Right renal pelvis (tissue), 4 donors: ENCODE data around the gene DCAF17. TPM values are rescaled to one million over a fixed set of nuclear protein-coding genes. Genes with fewer than 3 reads are reported as not detected.

Experiments used
- DNase-seq, 4 donors: peaks; one replicate each; pipeline ENCODE4 v3.0.0-alpha.2; 2013; ENCODE audit warnings: low read depth in 4 of 4, low spot score in 3 of 4, missing footprints in 1 of 4
- polyA plus RNA-seq, 4 donors: library from polyadenylated mRNA; unstranded; fragments of 120-200 nt; gene quantifications; one replicate each; pipeline ENCODE4 v1.2.1, GENCODE V29; 2013; ENCODE audit not compliant: insufficient read length in 4 of 4

DCAF17 gene, protein sequence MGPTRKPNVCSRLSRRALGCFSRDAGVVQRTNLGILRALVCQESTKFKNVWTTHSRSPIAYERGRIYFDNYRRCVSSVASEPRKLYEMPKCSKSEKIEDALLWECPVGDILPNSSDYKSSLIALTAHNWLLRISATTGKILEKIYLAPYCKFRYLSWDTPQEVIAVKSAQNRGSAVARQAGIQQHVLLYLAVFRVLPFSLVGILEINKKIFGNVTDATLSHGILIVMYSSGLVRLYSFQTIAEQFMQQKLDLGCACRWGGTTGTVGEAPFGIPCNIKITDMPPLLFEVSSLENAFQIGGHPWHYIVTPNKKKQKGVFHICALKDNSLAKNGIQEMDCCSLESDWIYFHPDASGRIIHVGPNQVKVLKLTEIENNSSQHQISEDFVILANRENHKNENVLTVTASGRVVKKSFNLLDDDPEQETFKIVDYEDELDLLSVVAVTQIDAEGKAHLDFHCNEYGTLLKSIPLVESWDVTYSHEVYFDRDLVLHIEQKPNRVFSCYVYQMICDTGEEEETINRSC
- 10 to 100 TPM; 21.6 to 30.4 (median 28.4) TPM for polyA plus RNA-seq

- DNase-seq = peak; percentile 87 to 93 (median 90)
These were observed at the start of gene DCAF17 for GRCh38 chr2:171434013-171434989. Gene DCAF17, plus strand, starts transcription at chr2:171434226. Its CDS starts 352 bp downstream, at chr2:171434578.

GRCh38 chr2:171386627-171387026 lies 47.4 kb upstream of the DCAF17 start:
- no peak for DNase-seq

DNA sequence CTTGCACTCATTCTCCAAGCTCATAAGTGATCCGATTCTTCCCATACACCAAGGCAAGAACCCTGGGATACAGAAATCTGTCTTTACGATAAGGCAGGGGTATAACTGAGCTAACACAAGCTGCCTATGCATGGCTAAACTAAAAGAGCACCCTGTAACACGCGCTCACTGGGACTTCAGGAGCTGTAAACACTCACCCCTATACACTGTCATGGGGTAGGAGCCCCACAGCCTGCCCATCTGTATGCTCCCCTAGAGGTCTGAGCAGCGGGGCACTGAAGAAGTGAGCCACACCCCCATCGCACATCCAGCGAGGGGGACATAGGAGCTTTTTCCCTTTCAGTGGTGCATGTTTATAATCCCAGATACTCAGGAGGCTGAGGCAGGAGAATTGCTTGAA lies 47.0 kb upstream of the DCAF17 start:
- no peak for DNase-seq

- no peak for DNase-seq
These were observed 44.7 kb upstream of the DCAF17 start for GRCh38 chr2:171389325-171389724.

DNA sequence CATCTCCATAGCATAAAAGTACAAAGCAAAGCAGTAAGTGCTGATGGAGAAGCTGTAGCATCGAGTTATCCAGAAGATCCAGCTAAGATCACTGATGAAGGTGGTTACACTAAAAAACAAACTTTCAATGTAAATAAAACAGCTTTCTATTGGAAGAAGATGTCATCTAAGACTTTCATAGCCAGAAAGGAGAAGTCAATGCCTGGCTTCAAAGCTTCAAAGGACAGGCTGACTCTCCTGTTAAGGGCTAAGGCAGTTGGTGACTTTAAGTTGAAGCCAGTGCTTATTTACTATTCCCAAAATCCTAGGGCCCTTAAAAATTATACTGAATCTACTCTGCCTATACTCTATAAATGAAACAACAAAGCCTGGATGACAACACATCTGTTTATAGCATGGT lies 44.2 kb upstream of the DCAF17 start:
- DNase-seq = no peak

DNA sequence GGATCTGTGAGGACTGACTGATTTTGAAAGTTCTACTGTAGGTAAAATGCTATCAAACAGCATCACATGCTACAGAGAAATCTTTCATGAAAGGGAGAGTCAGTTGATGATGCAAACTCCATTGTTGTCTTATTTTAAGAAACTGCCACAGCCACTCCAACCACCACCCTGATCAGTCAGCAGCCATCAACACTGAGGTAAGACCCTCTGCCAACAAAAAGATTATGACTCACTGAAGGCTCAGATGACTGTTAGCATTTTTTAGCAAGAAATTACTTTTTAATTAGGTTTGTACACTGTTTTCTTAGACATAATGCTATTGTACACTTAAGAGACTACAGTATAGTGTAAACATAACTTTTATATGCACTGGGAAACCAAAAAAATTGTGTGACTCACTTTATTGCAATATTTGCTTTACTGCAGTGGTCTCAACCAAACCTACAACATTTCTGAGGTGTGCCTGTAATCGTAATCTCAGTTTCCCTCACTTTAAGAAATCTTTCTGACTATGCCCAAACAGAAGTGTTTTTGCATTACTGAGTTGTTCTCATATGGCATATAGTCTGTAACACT lies 43.0 kb upstream of the DCAF17 start:
- no peak for DNase-seq

GRCh38 chr2:171391532-171391931 lies 42.5 kb upstream of the DCAF17 start:
- no peak for DNase-seq

- no peak for DNase-seq
These were observed 40.5 kb upstream of the DCAF17 start for GRCh38 chr2:171393487-171393886.

DNA sequence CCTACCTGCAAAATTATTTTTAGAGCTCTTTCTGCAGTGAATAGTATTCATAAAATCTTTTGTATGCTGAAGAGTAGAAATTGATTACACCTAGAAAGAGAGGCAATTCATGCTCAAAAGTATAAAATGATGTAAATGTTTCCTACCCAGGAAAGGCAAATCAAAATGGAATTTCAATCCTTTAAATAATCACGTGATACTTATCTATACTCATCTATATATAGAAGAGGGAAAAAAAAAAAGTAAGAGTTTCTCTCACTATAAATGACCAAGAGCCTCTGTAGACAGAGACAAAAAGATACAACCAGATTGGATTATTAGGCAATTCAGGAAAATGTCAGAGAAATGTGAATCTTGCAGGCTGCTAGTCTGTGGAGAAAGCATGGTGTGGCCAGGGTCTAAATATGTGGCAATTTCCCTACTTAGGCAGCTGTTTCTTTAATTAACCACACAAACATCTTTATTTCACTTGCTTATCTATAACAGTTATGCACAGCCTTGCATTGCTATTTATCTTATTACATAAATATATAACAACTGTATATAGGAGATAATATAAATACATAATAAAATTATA lies 39.8 kb upstream of the DCAF17 start:
- DNase-seq = no peak

GRCh38 chr2:171399292-171399691 lies 34.7 kb upstream of the DCAF17 start:
- no peak for DNase-seq

- no peak for DNase-seq
These were observed 33.6 kb upstream of the DCAF17 start for GRCh38 chr2:171400395-171400794.

DNA sequence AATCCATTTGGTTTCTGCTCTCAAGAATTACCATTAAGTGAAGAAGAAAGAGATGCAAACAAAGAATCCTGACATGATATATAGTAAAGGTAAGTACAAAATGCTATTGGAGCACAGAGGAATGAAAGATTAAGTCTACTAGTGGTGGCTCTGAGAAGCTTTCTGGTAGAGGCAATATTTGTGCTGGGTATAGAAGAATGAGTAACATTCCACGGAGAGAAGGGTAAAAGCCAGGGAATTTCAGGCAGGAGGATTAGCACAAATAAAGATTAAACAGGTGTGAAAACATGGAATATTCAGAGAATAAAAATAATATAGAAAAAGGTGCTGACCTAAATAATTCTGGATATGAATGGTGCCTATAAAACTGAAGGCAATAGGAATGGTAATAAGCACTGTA lies 32.1 kb upstream of the DCAF17 start:
- no peak for DNase-seq

GRCh38 chr2:171402906-171403580 lies 31.0 kb upstream of the DCAF17 start:
- DNase-seq = no peak

DNA sequence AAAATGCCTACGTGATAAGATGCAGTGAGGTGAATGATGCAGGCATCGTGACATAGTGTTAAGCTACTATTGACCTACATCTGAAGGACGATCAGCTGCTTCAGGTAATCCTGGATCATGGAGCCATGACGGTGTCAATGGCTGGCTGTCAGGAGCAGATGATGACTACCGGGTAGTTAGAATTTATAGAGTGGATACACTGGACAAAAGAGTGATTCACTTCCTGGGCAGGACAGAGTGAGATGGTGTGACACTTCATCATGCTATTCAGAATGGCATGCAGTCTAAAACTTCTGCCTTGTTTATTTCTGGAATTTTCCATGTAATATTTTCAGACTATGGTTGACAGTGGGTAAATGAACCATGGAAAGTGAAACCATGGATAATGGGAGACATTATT lies 29.8 kb upstream of the DCAF17 start:
- DNase-seq = no peak

GRCh38 chr2:171404719-171405118 lies 29.3 kb upstream of the DCAF17 start:
- DNase-seq = no peak

DNA sequence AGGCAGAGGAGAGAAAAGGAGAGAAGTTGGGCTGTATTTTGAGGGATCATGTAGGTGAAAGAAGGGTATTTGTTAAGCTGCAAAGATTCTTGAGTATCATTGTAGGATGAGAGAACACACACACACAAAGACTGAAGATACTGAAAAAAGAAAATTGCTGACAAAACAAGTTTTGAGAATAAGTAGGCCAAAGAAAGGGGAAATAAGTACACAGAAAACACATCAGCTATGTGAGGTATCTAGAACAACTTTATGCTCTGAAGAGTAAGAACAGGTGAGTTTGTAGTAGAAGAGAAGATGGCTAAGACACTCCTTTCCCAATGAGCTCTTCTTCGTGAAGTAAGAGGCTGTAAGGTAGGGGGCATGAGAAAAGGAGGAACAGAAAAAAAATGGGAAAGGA lies 28.5 kb upstream of the DCAF17 start:
- DNase-seq = no peak

DNA sequence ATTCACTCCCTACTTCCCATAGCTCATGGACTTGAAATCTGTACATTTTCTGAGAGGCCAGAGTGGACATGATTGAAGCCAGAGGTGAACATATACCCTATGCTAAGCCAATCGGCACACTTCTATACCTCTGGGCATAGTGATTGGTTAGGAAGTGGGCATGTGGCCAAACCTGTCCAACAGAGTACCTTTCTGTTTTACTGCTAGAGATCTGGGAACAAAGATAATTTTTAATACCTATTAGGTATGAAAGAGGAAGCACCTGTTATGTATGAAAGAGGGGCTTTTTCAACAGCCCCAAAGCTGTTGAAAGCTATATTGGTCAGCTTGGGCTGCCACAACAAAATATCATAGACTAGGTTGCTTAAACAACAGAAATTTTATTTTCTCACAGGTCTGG lies 28.0 kb upstream of the DCAF17 start:
- DNase-seq = no peak

- no peak for DNase-seq
These were observed 26.9 kb upstream of the DCAF17 start for GRCh38 chr2:171407030-171407675.

DNA sequence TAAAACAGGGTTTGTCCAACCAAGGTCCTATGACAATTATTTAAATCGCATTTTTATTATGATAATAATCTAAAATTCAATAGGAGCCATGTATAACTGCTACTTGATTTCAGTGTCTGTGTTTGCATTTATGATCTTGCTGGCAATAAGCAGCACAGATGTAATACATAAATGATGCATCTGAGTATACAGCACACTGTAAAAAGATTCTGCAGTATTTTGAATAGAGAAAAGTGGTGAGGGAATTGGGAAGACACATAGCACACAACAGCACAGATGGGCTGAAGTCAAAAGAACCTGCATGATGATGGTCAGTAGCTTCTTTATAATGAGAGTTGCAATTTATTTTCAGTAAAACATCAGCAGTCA lies 26.4 kb upstream of the DCAF17 start:
- no peak for DNase-seq
